Endometrium (tissue), 2 donors: ENCODE results near the gene CELF3.
"Not testable (repeated sequence)": the region's sequence is repeated elsewhere in the genome, so short reads cannot be mapped to it uniquely, and the experiment has no call there.

Source experiments
- FAIRE-seq: peaks from 2 replicates; lab custom pipeline; 2012; peaks lifted over from hg19 to GRCh38; lab: Jason Lieb, UNC
- donor health status: control.
- donor health status: control.

CELF3 gene

DNA sequence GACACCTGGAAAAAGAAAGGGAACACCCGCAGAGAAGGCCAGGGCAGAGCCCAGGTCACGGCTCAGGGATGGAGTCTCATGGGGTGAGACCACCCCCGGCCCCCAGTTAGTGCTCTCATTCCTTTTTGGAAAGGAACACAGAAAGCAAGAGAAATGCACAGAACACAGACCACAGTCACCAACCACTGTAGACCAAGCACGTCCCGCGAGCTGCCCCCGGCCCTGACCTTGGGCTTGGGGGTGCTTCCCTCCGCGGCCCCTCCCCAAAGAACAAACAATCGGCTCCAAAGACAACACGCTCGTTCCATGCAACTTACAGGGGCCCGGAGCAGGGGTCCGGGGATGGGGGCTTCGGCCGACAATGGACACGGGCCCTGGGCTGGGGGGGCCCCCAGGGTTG lies 12.8 kb downstream of the CELF3 start:
- FAIRE-seq = no peak

DNA sequence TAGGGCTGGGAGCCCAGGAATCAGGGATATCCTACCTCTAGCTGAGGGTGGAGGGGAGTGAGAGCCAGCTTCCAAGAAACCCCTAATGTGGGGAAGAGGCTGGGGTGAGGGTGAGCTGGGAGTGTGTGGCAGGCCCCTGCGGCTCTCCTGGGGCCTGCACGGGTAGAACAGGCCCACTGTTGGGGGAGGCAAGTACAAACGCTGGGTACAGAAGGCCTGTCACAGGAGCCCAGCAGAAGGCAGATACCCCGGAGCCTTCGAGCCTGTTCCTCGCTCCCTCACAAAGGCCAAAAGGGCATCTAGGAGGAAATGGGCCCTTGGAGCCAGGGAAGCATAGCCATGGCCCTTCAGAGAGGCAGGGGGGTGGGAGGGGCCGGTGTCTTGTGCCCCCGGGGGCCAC lies 13.7 kb downstream of the CELF3 start:
- FAIRE-seq = no peak

DNA sequence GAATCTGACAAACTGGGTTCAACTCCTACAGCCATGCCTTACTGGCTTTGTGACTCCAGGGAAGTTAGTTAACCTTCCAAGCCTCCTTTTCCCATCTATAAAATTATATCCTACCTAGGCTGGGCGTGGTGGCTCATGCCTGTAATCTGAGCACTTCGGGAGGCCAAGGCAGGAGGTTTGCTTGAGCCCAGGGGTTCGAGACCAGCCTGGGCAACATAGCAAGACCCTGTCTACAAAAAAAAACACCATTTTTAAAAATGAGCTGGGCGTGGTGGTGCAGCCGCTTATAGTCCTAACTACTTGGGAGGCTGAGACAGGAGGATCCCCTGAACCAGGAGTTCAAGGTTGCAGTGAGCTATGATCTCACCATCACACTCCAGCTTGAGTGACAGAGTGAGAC lies 15.1 kb downstream of the CELF3 start:
- FAIRE-seq = no peak

DNA sequence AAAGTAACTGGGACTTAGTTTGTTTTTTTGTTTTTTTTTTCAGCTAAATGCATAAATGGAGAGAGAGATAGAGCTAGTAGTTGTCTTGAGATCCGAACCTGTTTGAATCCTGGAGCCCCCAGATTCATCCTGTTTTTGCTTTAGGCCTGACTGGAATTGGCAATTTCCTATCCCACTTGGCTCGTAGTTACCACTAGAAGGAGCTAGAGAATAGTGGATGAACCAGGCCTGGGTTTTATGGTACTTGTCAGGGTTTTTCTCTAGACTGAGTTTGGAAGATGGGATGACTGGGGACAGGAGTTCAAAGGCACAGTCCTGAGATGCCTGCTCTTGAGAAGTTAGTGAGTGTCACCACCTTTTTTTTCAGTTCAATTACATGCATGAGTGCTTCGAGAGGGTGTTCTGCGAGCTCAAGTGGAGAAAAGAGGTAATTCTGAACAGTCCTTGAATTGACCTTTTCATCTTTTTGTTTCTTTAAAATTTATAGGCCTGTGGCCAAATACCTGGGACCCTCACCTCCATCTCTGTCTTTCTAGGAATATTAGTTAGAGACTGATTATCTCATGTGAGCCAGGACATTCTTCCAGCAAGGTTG lies 23.4 kb downstream of the CELF3 start:
- no peak for FAIRE-seq

DNA sequence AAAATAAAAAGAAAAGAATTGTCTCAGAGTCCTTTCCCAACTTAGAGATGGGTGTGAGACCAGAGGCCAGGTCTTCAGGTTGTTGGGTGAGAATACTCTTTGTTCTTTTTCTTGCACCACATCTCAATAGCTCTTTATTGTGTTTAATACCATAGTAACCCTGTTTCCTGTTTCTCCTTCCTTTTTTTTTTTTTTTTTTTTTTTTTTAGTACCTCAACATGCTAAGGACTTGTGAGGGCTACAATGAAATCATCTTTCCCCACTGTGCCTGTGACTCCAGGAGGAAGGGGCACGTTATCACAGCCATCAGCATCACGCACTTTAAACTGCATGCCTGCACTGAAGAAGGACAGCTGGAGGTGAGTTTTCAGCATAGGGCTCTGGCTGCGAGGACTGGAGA lies 24.4 kb downstream of the CELF3 start:
- FAIRE-seq = no peak

DNA sequence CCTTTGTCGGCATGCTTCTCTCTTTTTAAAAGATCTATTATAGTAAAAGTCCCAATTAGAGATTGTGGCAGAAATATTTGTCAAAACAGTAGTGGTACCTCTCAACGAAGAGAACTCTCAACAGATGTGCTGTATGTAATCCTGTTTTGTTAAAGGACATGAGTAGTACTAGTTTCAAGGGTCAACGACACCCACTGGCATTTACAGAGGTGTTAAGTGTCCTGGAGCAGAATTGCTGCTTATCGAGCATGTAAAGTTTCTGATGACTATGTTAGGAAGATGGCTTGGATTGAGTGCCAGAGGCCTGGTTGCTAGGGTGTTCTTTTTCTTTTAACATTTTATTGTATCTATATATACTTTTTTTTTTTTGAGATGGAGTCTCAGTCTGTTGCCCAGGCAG lies 27.1 kb downstream of the CELF3 start:
- no peak for FAIRE-seq

DNA sequence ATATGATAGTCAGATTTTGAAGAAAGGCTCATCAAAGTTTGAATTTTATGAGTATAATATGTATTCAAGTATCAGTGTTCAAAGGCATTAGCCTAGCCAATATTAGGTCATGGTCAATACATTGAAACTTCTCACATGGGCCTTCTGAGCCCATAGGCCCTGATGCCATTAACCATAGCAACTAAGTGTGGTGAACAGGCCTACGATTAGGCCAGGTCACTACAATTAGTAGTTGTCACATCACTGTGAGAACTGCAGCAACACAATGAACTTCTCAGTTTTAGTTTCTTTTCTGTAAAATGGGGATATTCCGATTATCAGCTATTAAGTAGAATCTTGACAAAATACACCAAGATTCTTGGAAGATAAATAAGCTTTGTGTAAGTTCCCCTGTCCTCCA lies 30.0 kb downstream of the CELF3 start:
- FAIRE-seq = no peak

DNA sequence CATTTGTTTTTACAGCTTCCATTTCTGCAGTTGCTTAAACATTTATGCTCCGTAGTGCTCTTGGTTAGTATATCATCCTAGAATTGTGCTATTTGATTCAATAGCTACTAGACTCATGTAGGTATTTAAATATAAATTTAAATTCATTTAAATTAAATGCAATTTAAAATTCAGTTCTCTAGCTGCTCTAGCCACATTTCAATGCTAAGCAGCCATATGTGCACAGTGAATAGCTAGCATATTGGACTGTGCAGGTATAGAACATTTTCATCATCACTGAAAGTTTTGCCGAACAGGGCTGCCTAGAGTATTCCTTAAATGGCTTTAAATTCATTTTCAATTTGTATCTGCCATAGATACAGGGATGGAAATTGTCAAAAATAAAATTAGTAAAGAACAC lies 32.5 kb downstream of the CELF3 start:
- FAIRE-seq = no peak

DNA sequence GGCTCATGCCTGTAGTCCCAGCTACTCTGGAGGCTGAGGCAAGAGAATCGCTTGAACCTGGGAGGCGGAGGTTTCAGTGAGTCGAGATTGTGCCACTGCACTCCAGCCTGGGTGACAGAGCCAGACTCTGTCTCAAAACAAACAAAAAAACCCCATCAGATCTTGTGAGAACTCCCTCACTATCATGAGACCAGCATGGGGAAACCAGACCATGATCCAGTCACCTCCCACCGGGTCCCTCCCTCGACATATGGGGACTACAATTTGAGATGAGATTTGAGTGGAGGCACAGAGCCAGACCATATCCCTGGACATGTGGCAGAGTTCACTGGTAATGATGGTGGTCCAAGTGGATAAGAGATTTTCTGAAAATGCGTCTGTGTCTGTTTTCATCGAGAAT lies 33.7 kb downstream of the CELF3 start:
- FAIRE-seq = not testable (repeated sequence)

DNA sequence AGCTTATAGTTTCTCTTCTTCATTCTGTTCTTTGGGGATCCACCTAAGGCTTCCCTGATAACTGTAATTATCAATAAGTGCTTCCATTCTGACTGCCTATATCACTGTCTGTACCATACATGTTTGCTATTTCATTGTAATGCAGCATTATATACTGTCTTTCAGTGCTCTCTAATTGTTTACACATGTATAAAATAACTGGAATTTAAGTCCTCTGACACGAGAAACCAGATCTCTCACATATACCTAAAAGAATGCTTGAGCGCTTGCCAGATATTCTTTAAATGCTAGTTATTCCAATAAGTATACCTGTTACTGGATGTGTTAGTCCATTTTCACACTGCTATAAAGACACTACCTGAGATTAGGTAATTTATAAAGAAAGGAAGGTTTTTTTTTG lies 34.7 kb downstream of the CELF3 start:
- FAIRE-seq = no peak

DNA sequence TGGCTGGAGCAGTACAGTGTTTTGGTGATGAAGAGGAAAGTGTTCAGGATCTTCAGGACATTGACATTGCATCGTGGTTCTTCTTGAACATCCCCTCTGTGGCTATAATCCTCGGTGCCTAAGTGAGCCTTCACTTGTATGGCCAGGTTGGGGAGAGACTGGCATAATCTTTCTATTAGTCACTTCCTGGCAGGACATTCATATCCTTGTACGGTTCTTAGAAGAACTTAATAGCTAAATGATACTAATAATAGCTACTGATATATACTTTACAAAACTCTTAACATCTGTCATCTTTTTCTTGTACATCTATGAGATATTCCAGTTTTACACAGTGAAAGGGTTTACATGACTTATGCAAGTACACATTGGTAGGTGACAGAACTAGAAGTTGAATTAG lies 35.8 kb downstream of the CELF3 start:
- no peak for FAIRE-seq

DNA sequence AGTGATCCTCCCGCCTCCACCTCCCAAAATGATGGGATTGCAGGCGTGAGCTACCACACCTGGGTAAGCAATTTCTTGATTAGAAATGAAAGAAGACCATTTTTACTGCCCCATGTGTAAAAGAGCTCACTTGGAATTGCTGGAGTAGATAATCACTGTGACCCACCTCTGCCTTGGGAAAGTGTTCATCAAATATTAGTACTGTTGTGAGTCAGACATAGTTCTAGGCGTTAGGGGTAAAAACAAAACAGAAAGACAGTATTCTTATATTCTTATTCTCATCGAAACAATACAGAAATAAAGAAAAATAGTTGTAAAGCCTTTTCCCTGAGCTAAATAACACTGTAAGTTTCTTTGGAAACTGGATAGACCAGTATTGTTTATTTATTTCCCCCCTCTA lies 36.2 kb downstream of the CELF3 start:
- no peak for FAIRE-seq

DNA sequence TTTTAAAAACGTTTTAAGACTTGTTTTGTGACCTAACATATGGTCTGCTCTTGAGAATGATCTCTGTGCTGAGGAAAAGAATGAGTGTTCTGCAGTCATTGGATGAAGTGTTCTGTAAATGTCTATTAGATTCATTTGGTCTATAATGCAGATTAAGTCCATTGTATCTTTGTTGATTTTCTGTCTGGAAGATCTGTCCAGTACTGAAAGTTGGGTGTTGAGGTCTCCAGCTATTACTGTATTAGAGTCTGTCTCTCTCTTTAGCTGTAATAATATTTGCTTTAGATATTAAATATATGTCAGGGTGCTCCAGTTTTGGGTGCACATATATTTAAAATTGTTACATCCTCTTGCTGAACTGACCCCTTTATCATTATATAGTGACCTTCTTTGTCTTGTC lies 43.2 kb downstream of the CELF3 start:
- no peak for FAIRE-seq

DNA sequence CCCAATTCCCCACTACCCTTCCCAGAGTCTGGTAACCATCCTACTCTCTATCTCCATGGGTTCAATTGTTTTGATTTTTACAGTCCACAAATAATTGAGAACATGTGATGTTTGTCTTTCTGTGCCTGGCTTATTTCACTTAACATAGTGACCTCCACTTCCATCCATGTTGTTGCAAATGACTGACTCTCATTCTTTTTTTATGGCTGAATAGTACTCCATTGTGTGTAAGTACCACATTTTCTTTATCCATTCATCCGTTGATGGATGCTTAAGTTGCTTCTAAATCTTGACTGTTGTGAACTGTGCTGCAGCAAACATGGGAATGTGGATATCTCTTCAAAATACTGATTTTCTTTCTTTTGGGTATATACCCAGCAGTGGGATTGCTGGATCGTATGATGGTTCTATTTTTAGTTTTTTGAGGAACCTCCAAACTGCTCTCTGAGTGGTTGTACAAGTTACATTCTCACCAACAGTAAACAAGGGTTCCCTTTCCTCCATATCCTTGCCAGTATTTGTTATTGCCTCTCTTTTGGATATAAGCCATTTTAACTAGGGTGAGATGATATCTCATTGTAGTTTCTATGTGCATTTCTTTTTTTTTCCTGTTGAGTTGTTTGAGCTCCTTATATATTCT lies 46.4 kb downstream of the CELF3 start:
- FAIRE-seq = not testable (repeated sequence)

DNA sequence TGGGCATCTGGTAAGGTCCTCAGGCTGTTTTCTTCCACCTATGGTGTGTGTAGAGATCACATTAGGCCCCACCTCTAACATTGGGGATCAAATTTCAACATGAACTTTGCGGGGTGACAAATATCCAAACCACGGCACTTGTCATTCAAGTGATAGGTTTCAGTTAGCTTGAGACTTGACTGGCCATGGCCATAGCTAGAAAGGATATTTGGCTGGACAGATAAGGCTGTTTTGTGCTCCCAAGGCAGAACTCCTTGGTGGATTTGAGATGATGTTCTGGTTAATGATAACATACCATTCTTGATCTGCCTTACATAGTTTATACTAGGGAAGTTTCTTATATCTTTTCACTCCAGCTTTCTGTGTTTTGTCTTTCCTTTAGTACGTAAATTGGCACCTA lies 48.5 kb downstream of the CELF3 start:
- FAIRE-seq = no peak

DNA sequence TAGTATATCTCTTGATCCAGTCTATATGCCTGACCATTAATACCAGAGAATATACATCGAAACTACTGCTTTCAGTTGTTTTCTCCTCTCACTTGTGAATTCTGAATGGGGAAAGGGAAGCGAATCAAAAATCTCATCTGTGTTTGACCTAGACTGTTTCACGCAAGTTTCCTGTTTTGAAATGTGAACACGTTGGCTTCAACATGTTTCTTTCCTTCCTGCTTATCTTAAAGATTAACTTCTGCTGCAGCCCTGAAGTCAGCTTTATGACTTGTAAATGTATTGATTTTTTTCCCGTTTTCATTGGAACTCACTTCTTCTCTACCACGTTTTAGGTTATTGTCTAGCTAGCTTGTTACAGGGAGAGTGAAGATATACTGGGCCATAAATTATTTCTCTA lies 54.9 kb downstream of the CELF3 start:
- no peak for FAIRE-seq

DNA sequence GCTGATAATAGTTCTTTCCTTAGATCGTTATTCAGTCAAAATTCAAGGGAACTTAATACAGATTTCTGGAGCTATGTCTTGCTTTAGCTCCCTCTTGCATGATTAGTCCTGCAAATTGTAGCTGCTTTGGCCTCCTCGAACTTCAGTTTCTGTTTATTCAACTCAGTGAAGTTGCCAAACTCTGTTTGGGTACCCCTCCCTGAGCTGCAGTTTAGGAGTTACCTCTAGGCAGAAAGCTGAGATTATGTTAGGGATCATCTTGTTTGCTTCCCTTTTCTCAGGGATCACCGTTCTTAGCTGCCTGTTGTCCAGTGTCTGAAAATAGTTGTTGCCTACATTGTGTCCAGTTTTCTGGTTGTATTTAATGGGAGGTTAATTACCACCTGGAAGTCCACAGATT lies 61.2 kb downstream of the CELF3 start:
- no peak for FAIRE-seq

DNA sequence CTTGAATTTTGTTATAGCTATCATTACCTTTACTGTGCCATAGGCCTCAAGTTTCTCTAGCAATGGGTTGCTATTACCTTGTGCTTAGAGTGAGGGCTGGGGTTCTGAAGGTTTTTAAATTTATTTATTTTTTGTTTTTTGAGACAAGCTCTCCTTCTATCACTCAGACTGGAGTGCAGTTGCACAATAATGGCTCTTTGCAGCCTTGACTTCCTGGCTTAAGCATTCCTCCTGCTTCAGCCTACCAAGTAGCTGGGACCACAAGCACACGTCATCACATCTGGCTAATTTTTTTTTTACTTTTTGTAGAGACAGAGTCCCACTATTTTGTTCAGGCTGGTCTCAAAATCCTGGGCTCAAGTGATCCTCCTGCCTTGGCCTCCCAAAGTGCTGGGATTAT lies 63.2 kb downstream of the CELF3 start:
- FAIRE-seq = no peak
